CD4-positive, alpha-beta T cell treated with Interleukin-17A for 1 hour (primary cell): Measurements from ENCODE around the gene ATXN10.

Experiments
- DNase-seq: peaks from one replicate; pipeline ENCODE4 v3.0.0-alpha.2; 2020

The ATXN10 gene

DNA sequence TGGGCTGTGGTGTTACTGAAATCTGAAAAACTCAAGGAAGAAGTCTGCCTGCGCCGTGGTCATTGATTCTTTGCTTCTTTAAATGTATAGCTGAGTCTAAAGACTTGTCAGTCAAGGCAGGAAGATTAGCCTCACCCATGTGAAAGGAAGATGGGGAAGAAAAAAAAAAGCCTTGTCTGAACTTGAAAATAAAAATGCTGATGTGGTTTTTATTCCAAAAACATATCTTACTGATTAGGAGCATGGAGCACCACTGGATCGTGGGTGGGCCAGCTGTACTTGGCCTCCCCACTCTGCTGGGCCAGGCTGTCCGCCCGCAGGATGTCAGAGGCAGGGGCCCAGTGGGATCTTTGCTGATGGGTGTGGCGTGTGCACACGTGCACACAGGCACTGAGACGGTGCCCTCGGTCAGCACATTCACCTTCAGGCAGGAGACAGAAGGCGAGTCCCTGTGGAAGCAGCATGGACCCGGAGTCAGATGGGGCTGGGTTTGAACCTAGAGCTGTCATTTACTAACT, 193.4 kb downstream of the ATXN10 start:
- no peak for DNase-seq

DNA sequence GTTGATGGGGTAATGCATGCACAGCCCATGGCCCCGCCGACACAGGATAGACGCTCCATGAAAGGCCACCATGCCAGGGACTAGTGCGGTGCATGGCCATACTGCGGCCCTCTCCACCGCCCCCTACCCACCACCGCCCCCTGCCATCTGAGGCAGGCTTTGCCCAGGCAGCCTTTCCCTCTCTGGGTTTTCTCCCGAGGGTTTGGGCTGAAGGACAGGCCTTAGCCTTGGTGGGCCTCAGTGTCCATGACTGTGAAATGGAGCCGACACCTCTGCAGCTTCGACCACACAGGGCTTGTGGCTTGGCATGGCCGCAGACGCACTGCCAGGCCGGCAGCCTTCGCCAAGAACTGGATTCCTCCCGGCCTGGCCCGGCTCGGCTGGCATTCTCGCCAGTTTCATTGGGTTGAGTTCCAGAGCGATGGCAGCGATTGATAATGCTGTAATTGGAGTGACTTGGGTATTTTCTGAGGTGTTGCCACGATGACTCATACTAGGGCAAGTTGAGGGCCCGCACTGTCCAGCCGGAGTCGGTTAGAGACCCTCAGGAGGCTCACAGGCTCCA, 194.0 kb downstream of the ATXN10 start:
- DNase-seq, result no peak

DNA sequence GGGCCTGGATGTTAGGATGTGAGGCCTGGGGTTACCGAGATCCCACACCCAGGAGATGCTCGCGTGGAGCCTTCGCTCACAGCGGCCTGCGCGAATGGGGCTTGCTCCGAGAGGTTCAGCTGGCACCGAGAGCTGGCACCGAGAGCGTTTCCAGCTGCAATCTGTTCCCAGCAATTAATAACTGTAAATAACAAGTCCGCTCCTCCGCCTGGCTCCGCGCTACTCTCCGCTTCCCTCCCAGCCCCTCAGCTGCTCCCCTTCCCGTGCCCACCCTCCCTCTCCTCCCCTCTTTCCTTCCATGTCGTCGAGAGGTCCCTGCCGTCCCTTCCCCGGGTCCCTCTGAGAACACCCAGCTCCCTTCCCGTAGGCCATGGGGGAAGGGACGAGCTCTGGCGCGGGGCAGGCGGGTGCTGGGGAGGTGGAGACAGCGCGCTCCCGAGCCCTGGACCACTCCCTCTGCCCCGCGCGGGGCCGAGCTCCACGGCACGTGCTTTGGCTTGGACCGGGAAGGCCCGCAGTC, 194.6 kb downstream of the ATXN10 start:
- DNase-seq, result no peak

- no peak for DNase-seq
These were observed 195.0 kb downstream of the ATXN10 start for GRCh38 chr22:45866646-45867117.

- DNase-seq, result no peak
These were observed 195.7 kb downstream of the ATXN10 start for GRCh38 chr22:45867118-45867905.

DNA sequence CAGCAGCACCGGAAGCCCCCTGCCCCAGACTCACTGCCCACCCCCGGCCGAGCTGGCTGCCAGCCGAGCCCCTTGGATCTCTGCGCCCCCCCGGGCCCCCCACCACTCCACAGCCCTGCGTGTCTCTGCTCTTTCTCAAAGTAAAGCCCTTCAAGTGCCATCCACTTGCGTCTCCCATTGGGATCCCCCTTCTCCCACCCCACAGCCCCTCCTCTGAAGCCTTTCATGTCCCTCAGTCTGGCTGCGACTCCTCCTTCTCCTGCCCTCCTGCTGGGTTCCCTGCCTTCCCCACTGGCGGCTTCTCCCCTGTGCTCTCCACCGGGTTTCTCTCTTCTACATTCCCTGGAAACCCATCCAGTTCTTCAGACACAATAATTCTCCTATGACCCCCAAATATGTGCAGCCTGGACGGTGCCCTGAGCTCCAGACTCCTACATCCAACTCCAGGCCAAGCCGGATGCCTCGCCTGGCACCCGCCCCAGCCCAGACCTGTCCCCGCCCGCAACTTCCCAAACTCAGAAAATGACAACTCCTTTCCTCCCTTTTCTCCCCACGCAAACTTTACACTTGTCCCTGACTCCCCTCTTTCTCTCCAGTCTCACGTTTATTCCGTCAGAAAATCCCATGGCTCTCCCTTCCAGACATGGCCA, 196.4 kb downstream of the ATXN10 start:
- DNase-seq, result no peak

GRCh38 chr22:45868571-45869339, 197.1 kb downstream of the ATXN10 start:
- DNase-seq, result no peak

DNA sequence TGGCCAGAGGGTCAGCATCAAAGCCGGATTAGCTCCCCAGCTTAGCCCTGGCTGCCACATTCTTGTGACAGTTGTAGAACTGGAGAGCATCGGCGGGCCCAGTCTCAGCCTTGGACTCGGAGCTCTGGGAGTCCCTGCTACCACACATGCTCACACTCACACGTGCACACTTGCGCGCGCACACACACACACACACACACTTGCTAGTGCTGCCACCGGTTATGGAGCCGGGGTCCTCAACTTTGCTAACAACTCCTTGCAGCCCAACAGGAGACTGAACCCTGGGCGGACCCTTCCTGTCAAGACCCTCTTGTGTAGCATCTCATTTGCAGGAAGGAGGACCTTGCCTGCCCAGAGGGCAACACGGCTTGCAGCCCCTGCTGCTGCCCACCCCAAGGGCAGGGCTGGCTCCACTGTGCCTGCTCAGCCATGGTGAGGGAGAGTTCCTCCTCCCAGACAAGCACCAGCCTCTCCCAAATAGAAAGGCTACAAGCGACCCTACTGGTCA, 197.8 kb downstream of the ATXN10 start:
- DNase-seq, result no peak

DNA sequence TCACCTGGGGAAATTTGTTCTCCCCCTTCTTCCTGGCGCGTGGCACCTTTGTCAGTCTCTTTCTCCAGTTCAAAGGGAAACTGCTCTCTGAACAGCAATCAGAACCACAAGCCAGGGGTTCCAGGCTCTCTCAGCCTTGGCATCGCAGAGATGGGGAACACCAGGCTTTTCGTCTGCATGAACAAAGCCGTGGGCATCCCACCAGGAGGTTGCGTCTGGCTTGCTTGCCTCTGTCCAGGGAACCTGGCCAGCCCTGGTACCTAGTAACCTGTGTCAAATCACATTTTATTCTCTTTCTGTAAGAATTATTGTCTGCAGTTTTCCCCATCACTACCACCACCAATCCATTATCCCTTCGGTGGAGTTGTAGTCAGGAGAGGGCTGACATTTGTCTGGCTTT, 198.4 kb downstream of the ATXN10 start:
- no peak for DNase-seq

DNA sequence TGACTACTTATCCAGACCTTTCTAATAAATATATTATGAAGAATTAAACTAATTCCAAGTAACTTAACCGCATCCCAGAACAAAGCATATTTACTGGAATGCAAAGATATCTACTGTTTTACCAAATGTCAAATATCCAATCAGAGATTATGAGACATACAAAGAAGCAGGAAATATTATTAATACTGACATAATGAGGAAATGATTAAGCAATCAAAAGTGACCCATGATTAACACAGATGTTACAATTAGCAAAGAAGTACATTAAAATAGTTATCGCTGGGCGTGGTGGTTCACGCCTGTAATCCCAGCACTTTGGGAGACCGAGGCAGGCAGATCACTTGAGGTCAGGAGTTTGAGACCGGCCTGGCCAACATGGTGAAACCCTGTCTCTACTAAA, 200.1 kb downstream of the ATXN10 start:
- no peak for DNase-seq

GRCh38 chr22:45872659-45873263, 201.1 kb downstream of the ATXN10 start:
- DNase-seq, result no peak

DNA sequence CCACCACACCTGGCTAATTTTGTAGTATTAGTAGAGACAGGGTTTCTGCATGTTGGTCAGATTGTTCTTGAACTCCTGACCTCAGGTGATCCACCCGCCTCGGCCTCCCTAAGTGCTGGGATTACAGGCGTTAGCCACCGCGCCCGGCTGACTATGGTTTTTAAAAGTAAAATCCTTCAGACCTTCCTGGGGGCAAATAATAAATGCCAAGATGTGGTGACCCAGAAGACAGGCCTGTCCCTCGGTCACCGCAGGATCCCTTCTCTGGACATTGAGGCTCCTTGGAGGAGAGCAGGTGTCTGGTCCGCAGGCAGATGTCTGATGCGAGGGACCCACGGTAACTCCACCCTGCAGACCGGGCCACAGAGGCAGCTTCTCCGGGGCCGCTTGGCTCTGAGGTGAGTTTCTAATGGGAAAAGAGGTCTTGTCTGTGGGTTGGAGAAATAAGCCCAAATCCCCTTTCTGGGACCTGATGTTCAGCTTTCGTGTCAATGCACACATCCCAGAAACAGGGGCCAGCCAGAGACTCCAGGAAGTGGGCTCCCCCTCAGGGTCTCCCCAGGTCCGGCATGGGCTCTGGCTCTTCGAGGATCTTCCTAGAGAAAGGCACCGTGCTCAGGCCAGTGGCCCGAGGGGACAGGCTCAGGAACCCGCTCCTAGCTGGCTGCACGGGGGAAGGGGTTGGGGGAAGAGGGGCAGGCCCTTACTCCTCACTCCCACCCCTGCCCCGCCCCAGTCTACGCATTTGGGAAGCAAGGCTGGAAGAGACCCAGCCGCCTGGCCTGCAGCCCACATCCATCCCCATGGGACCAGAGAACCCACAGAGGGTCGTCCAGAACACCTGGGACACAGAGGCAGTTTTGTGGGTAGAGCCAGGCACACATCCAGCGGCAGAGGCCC, 204.8 kb downstream of the ATXN10 start:
- DNase-seq, result no peak

GRCh38 chr22:45877036-45877380, 205.4 kb downstream of the ATXN10 start:
- no peak for DNase-seq

DNA sequence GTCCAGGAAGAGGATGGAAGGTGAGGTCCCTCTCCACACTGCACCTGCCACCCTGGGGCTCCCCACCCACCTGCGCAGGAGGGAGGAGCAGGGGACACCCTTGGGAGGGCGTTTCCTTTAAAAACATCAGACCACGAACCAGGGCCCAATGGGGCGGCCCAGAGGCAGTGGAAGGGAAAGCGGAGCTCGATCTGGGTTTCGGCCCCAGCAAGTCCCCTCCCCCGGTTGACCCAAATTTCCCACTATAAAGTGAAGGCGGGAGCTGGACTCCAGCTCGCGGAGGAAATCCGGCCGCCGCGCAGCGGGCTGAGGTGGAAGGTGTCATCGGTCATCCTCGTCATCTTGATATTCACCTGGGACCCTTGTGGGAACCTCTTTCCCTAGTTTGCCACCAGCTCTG, 206.0 kb downstream of the ATXN10 start:
- no peak for DNase-seq

DNA sequence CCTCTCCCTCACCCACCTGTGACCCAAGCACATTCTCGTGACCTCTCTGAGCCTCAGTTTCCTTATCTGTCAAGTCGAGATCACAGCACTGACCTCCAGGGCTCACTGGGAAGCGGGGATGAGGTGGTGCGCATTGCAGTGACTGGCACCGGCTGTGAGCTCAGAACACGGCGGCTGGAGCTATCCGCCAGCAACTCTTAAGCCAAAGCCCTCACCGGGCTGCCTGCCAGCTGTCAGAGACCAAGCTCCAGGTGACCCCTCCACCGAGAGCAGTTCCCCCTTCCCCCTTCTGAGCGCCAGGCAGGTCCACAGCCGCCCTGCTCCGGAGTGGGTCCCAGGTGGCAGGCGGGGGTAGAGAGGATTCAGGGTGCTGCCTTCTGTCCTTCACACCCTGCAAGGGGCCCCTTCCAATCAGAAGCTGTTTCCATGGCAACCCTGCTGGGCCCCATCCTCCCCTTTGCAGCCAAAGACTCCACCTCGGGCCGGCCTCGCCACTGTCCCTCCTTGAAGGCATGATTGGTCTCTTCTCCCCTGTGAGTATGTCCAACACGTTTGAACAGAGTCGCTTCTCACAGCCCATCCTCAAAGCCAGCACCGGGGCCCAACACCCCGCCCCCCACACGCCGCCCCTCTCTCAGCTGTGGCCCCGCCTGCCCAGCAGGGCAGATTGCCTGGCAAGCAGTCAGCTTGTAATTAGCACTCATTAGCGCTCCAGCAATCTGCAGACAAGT, 206.6 kb downstream of the ATXN10 start:
- no peak for DNase-seq

DNA sequence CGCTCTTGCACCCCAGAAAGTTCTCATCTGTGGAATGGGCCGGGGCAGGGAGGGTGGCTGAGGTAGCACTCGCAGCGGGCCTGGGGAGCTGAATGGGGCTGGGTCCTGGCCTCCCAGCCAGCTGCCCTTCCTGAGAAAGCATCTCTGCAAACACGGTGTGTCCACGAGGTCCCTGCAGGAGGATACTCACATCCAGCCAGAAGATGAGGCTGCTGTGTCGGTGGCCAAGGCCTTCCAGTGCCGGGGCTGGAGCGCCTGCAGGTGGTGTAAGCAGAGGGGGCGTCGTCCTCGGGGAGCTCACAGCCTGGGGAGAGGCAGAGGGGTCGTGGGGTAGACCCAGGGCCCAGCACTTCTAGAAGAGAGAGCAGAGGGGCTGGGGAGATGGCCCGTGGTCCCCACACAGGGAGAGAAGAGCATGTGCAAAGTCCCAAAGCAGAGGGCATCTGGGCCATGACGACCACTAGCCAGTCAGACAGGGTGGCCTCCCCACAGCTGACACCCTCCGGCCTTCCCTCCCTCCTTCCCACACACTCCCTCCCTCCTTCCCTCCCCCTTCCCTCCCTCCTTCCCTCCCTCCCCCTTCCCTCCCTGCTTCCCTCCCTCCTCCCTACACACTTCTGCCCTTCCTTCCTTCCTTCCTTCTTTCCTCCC, 207.4 kb downstream of the ATXN10 start:
- no peak for DNase-seq

GRCh38 chr22:45879552-45879949, 207.9 kb downstream of the ATXN10 start:
- DNase-seq, result no peak

- no peak for DNase-seq
These were observed 208.6 kb downstream of the ATXN10 start for GRCh38 chr22:45880091-45880715.

GRCh38 chr22:45880716-45881523, 209.3 kb downstream of the ATXN10 start:
- DNase-seq, result no peak
